Measurements from ENCODE around the gene KLHDC3. TPM values are rescaled to one million over a fixed set of nuclear protein-coding genes. Genes with fewer than 3 reads are reported as not detected.

Gene KLHDC3
- total and polyA plus RNA-seq, 2 of the 8 experiments (the other 6 are each of a cell fraction or from before 2014, with no cell fraction given), result 181 to 203 TPM

DNA sequence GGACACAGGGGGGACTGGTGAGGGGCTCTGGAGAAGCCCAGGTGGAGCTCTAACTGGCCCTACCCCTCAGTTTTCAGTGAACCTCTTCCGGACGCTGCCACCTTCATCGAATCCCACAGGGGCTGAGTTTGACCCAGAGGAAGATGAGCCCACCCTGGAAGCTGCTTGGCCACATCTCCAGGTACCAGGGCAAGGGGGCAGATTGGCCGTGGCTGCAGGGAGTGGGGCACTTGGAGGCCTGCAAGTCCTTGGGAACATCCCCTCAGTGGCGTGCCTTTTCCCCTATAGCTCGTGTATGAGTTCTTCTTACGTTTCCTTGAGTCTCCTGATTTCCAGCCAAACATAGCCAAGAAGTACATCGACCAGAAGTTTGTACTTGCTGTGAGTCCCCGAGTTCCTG lies 6.9 kb upstream of the KLHDC3 start:
- Histone ChIP-seq H3K27ac (ENCODE audit: low read depth, low read length) (no peak overlapping the region), H2AFZ (ENCODE audit: low read length) (no peak overlapping the region), H3K4me3 (ENCODE audit: extremely low read depth in 1 of 4, insufficient read depth in 2 of 4, low read depth in 3 of 4, low read length in 4 of 4) (no peak overlapping the region), H3K36me3 (ENCODE audit: control insufficient read depth in 2 of 4, insufficient read depth in 4 of 4, low read length in 3 of 4) (peaks cover 15 to 53% (median 35%) of the 10 kb centered on the region in 4 experiments), H3K4me1 (replicated peaks in 1 of 4; ENCODE audit: control insufficient read depth in 3 of 4, insufficient read depth in 4 of 4, low read length in 3 of 4) (no peaks in the 10 kb centered on the region), H2BK20ac (ENCODE audit: low read length) (no peak overlapping the region), H4K91ac (replicated peaks; ENCODE audit: insufficient read length, low read length) (no peak overlapping the region), H2BK15ac (ENCODE audit: low read length) (no peak overlapping the region), H4K8ac (ENCODE audit: extremely low read depth, insufficient read depth, low read length) (no peak overlapping the region), H3K27me3 (replicated peaks in 1 of 4; ENCODE audit: control insufficient read depth in 3 of 4, extremely low read depth in 1 of 4, insufficient read depth in 3 of 4, low read length in 3 of 4) (no peaks in the 10 kb centered on the region), H4K20me1 (replicated peaks in 1 of 2; ENCODE audit: control insufficient read depth in 1 of 2, insufficient read depth in 2 of 2, low read length in 2 of 2) (peaks cover 0 to 14% of the 10 kb centered on the region in 2 experiments), H3K79me2 (ENCODE audit: control insufficient read depth in 1 of 2, insufficient read depth in 2 of 2, low read length in 2 of 2) (peaks cover 0 to 3% of the 10 kb centered on the region in 2 experiments; a peak in 1 of 4 replicates), H3K14ac (ENCODE audit: insufficient read length) (no peak overlapping the region), H3K9me3 (ENCODE audit: insufficient read depth in 2 of 2, low read depth in 1 of 2, low read length in 1 of 2) (no peaks in the 10 kb centered on the region), H2BK5ac (ENCODE audit: low read depth, low read length) (no peak overlapping the region), H3K23ac (ENCODE audit: insufficient read length) (no peak overlapping the region), H2BK120ac (replicated peaks; ENCODE audit: low read depth, low read length) (no peak overlapping the region), H3K79me1 (ENCODE audit: low read depth, low read length) (peaks cover 3% of the 10 kb centered on the region), H4K5ac (ENCODE audit: insufficient read length, low read depth, low read length) (no peak overlapping the region), H3K9ac (replicated peaks in 1 of 4; ENCODE audit: extremely low read depth in 1 of 4, low read depth in 3 of 4, low read length in 3 of 4) (no peak overlapping the region), H3K4me2 (ENCODE audit: insufficient read depth in 1 of 2, low read depth in 2 of 2, low read length in 2 of 2) (no peak overlapping the region), H2AK5ac (ENCODE audit: low read depth, low read length) (no peak overlapping the region), H3K56ac (replicated peaks; ENCODE audit: insufficient read length, low read depth, low read length) (no peak overlapping the region), H3K4ac (replicated peaks; ENCODE audit: insufficient read length, low read depth, low read length) (no peak overlapping the region), H3K18ac (ENCODE audit: extremely low read depth, low read length) (no peak overlapping the region), H3K23me2 (ENCODE audit: low read depth, low read length) (no peaks in the 10 kb centered on the region), H2BK12ac (ENCODE audit: low read depth, low read length) (no peak overlapping the region)
- whole genome bisulfite sequencing, 2 experiments (ENCODE audit: extremely low coverage in 1 of 2, insufficient coverage in 1 of 2, insufficient read length in 1 of 2, insufficient replicate concordance in 2 of 2, low coverage in 1 of 2, low lambda C conversion rate in 2 of 2, missing lambda C conversion rate in 1 of 2), result 88% methylated on average over 9 of the region's 9 CpGs; no CpG with 5 or more reads in 1 of the 2 experiments
- ChIA-PET CTCF (ENCODE audit: partially characterized antibody) (interaction anchor here (0.8 to 6.0 kb wide), 15 partner anchors 7 to 359 kb away, joined by 3 to 33 read pairs (median 4); partner anchors contain the start of gene RRP36), POLR2A (ENCODE audit: partially characterized antibody) (interaction anchor here (0.7 to 2.0 kb wide), 9 partner anchors 11 to 70 kb away, joined by 3 to 11 read pairs (median 3); partner anchors contain the start of gene RRP36)
- no peak for FAIRE-seq
- no peak for TF ChIP-seq HDAC6 (IDR thresholded peaks at IDR 0.05; ENCODE audit: low read depth, low read length)
- no peak for DNase-seq (ENCODE audit: low read depth in 1 of 2, low spot score in 2 of 2)

Measured in H1 (cell line).